HG03066 (cell line): Measurements from ENCODE around the gene OXLD1.
"Not testable (repeated sequence)": the region's sequence is repeated elsewhere in the genome, so short reads cannot be mapped to it uniquely, and the experiment has no call there.

Experiments
- ATAC-seq: cut with Tn5 transposase; IDR thresholded peaks from one replicate; pipeline ENCODE4 v1.9.1; 2021; ENCODE audit warnings: low read depth; ENCODE audit not compliant: unreplicated experiment

The OXLD1 gene

GRCh38 chr17:81621494-81622130 lies 44.8 kb downstream of the OXLD1 start:
- ATAC-seq: no peak

- not testable (repeated sequence) for ATAC-seq
These were observed 48.1 kb downstream of the OXLD1 start for GRCh38 chr17:81618307-81618706.

- no peak for ATAC-seq
These were observed 49.5 kb downstream of the OXLD1 start for GRCh38 chr17:81616877-81617276.

GRCh38 chr17:81615401-81615930 lies 50.9 kb downstream of the OXLD1 start:
- ATAC-seq: no peak
